Fibroblast of lung (primary cell): Measurements from ENCODE around the gene DOCK7. TPM values are rescaled to one million over a fixed set of nuclear protein-coding genes. Genes with fewer than 3 reads are reported as not detected.

Experiments used
- DNase-seq, 2 donors: peaks; one replicate each; pipeline versions ENCODE4 v3.0.0 to v3.0.0-alpha.2; 2010; ENCODE audit warnings: low read depth in 2 of 2
- H2AFZ ChIP-seq: 2 replicates; pipeline ENCODE4 v1.5.1; 2012; ENCODE audit warnings: low read length, control low read depth, inconsistent platforms
- H3K27ac ChIP-seq: 2 replicates; pipeline ENCODE4 v1.5.1; 2011; ENCODE audit warnings: low read length, control low read depth; ENCODE audit not compliant: insufficient read depth
- H3K27me3 ChIP-seq: 2 replicates; pipeline ENCODE4 v1.5.1; 2011; ENCODE audit warnings: mild to moderate bottlenecking, low read length; ENCODE audit not compliant: control insufficient read depth, insufficient read depth
- H3K36me3 ChIP-seq: 2 replicates; pipeline ENCODE4 v1.5.1; 2011; ENCODE audit warnings: low read length; ENCODE audit not compliant: control insufficient read depth, insufficient read depth
- H3K4me1 ChIP-seq: 2 replicates; pipeline ENCODE4 v1.5.1; 2011; ENCODE audit warnings: low read length; ENCODE audit not compliant: control insufficient read depth, insufficient read depth; ENCODE audit errors: extremely low read depth
- H3K4me2 ChIP-seq: 2 replicates; pipeline ENCODE4 v1.5.1; 2011; ENCODE audit warnings: low read length, control low read depth; ENCODE audit not compliant: insufficient read depth; ENCODE audit errors: extremely low read depth
- H3K4me3 ChIP-seq, 4 experiments: fragments of 200-600 bp in 1 of 4; sonication (generic) in 1 of 4; replicated peaks in 1 of 4; 2 replicates each; pipeline ENCODE4 v1.5.1; 2011 to 2016; ENCODE audit warnings: low read length in 4 of 4, low read depth in 3 of 4, mild to moderate bottlenecking in 3 of 4, control low read depth in 2 of 4, inconsistent platforms in 1 of 4, mixed read lengths in 1 of 4; ENCODE audit not compliant: insufficient read depth in 1 of 4; ENCODE audit errors: control extremely low read depth in 1 of 4
- H3K79me2 ChIP-seq: 2 replicates; pipeline ENCODE4 v1.5.1; 2012; ENCODE audit warnings: mild to moderate bottlenecking, low read length, inconsistent platforms; ENCODE audit not compliant: control insufficient read depth, insufficient read depth
- H3K9ac ChIP-seq: 2 replicates; pipeline ENCODE4 v1.5.1; 2011; ENCODE audit warnings: mild to moderate bottlenecking, low read length, control low read depth; ENCODE audit not compliant: insufficient read depth
- H3K9me3 ChIP-seq: 2 replicates; pipeline ENCODE4 v1.5.1; 2012; ENCODE audit warnings: low read depth, low read length; ENCODE audit not compliant: control insufficient read depth, insufficient read depth
- H4K20me1 ChIP-seq: 2 replicates; pipeline ENCODE4 v1.5.1; 2011; ENCODE audit warnings: low read length; ENCODE audit not compliant: control insufficient read depth, insufficient read depth; ENCODE audit errors: extremely low read depth
- EZH2 ChIP-seq: IDR thresholded peaks from 2 replicates; pipeline ENCODE4 v1.5.1; 2012; ENCODE audit warnings: low read length, control low read depth, mild to moderate bottlenecking; ENCODE audit errors: missing control alignments
- polyA plus RNA-seq, 2 donors: library from polyadenylated mRNA; depleted of rRNA in 1 of 2; stranded (reverse) in 1 of 2; unstranded in 1 of 2; fragments of >200 nt; gene quantifications; 2 replicates each; pipeline ENCODE4 v1.2.1, GENCODE V29; 2011 to 2012; ENCODE audit warnings: missing spikeins in 1 of 2
- total RNA-seq: library from RNA; depleted of rRNA; stranded (reverse); fragments of >200 nt; gene quantifications from 2 replicates; pipeline ENCODE4 v1.2.1, GENCODE V29; 2014
- TF ChIP-seq, protein P1 (sequence below), 2 donors: IDR thresholded peaks in 1 of 2; conservative IDR thresholded peaks in 1 of 2; 1 replicate in 1 of 2; 2 replicates in 1 of 2; pipeline ENCODE4 v1.5.1; 2011 to 2012; ENCODE audit warnings: low read length in 2 of 2, control low read depth in 1 of 2, inconsistent platforms in 1 of 2, low read depth in 1 of 2, mild to moderate bottlenecking in 1 of 2

DOCK7 gene
- total and polyA plus RNA-seq, 2 donors (not counting 1 experiment from before 2014, with no cell fraction given): 66.5 to 153 TPM

DNA sequence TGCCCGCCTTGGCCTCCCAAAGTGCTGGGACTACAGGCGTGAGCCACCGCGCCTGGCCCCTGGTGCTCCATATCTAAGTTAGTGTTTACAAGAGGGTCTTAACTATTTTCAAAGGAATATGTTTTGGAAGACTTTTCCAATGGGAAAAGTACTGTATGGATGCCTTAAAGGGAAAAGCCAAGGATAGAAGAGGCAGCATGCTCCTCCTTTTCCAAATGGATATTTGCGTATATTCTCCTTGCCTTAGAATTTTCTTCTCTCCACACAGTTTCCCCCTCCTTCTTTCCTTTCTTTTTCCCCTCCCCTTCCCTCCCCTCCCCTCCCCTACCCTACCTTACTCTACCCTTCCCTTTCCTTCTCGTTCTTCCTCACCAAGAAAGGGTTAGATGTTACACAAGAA lies 29.3 kb upstream of the DOCK7 start:
- Histone ChIP-seq H3K27me3 (no peaks in the 10 kb centered on the region), H4K20me1 (no peaks in the 10 kb centered on the region), H3K4me3 (no peak overlapping the region), H3K4me1 (no peaks in the 10 kb centered on the region), H3K9ac (no peak overlapping the region), H2AFZ (no peak overlapping the region), H3K36me3 (no peaks in the 10 kb centered on the region), H3K79me2 (no peaks in the 10 kb centered on the region), H3K4me2 (no peak overlapping the region), H3K27ac (no peak overlapping the region), H3K9me3 (no peaks in the 10 kb centered on the region)
- DNase-seq: no peak
- no peak for TF ChIP-seq EZH2
- TF ChIP-seq, protein P1, sequence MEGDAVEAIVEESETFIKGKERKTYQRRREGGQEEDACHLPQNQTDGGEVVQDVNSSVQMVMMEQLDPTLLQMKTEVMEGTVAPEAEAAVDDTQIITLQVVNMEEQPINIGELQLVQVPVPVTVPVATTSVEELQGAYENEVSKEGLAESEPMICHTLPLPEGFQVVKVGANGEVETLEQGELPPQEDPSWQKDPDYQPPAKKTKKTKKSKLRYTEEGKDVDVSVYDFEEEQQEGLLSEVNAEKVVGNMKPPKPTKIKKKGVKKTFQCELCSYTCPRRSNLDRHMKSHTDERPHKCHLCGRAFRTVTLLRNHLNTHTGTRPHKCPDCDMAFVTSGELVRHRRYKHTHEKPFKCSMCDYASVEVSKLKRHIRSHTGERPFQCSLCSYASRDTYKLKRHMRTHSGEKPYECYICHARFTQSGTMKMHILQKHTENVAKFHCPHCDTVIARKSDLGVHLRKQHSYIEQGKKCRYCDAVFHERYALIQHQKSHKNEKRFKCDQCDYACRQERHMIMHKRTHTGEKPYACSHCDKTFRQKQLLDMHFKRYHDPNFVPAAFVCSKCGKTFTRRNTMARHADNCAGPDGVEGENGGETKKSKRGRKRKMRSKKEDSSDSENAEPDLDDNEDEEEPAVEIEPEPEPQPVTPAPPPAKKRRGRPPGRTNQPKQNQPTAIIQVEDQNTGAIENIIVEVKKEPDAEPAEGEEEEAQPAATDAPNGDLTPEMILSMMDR (conservative IDR thresholded peaks at IDR 0.05 in 1 of 2, IDR thresholded peaks at IDR 0.05 in 1 of 2; ENCODE audit: low read depth in 1 of 2, low read length in 2 of 2): no peak

DNA sequence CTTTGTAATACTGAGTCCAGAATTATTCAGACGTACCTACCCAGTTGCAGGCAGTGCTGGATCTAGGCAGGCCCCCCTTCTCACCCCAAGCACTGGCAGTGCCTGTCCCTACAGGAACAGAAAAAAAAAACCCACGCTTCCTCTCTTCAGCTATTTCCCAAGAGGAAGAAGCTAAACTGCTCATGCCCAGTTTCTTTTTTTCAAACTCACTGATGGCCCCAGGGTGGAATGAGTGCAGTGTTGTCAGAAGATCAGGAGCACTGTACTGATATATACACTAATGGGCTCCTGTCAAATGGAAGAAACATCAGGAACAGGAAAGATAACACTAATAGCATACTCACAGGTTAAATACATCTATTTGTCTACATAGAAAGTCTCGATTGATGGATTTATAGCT lies 28.2 kb upstream of the DOCK7 start:
- Histone ChIP-seq H3K4me2 (no peak overlapping the region), H2AFZ (no peak overlapping the region), H3K27ac (no peak overlapping the region), H3K4me3 (no peak overlapping the region), H3K9ac (no peak overlapping the region), H3K9me3 (no peaks in the 10 kb centered on the region), H3K36me3 (no peaks in the 10 kb centered on the region), H3K4me1 (no peaks in the 10 kb centered on the region), H3K27me3 (no peaks in the 10 kb centered on the region), H3K79me2 (no peaks in the 10 kb centered on the region), H4K20me1 (no peaks in the 10 kb centered on the region)
- TF ChIP-seq EZH2: no peak
- TF ChIP-seq, protein P1 (conservative IDR thresholded peaks at IDR 0.05 in 1 of 2, IDR thresholded peaks at IDR 0.05 in 1 of 2; ENCODE audit: low read depth in 1 of 2, low read length in 2 of 2): no peak
- DNase-seq: no peak

DNA sequence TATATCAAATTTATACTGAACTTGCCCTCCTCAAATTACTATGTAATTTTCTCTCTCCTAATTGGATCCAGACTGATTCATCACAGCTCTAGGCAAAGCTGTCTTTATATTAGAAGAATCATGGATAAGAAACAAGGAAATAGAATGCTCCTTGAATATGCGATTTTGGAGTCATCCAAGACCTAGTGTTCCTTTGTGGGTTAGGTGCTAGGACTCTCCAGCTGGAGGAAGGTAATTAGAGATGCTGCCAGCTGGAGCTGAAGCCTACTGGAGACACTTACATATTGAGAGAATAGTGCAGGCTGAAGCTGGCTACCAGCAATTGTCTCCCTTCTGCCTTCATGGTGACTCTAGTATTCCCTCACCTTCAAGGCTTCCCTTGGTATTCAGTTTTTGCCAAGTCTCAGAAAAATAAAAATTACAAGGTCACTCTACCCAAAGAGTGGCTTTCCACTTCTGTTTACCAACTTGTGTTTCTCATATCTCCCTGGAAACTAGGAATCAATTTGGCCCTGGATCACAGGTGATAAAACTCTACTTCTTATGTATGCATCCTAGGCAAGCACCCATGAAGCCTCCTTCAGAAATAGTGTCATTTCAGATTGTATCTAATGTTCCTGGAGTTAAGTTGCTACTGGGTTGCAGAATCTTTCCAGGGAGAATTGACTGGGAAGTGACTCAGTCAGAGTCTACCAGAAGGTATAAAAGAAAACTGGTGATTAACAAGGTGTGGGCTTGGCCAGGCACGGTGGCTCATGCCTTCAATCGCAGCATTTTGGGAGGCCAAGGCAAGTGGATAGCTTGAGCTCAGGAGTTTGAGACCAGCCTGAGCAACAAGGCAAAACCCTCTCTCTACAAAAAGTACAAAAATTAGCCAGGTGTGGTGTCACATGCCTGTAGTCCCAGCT lies 24.4 kb upstream of the DOCK7 start:
- Histone ChIP-seq H3K4me3 (no peak overlapping the region), H3K4me2 (no peak overlapping the region), H2AFZ (no peak overlapping the region), H3K4me1 (no peaks in the 10 kb centered on the region), H3K27me3 (no peaks in the 10 kb centered on the region), H4K20me1 (no peaks in the 10 kb centered on the region), H3K36me3 (no peaks in the 10 kb centered on the region), H3K9ac (no peak overlapping the region), H3K9me3 (no peaks in the 10 kb centered on the region), H3K79me2 (no peaks in the 10 kb centered on the region), H3K27ac (no peak overlapping the region)
- no peak for DNase-seq
- TF ChIP-seq EZH2: no peak
- TF ChIP-seq, protein P1 (conservative IDR thresholded peaks at IDR 0.05 in 1 of 2, IDR thresholded peaks at IDR 0.05 in 1 of 2; ENCODE audit: low read depth in 1 of 2, low read length in 2 of 2): no peak
